HS-27A (cell line): ENCODE results near the gene CPLX1.

Source experiments
- DNase-seq: peaks from one replicate; pipeline ENCODE4 v3.0.0-alpha.2; 2012; ENCODE audit warnings: low read depth, missing footprints

The CPLX1 gene

GRCh38 chr4:825971-826330 is at the start of gene CPLX1:
Gene CPLX1, minus strand, starts transcription at chr4:826129. Its CDS starts 1,607 bp downstream, at chr4:824522.
- no peak for DNase-seq

- DNase-seq, result no peak
These were observed 49.3 kb upstream of the CPLX1 start for GRCh38 chr4:874971-875817.

- DNase-seq, result no peak
These were observed 48.1 kb upstream of the CPLX1 start for GRCh38 chr4:874056-874455.

GRCh38 chr4:872241-872981 is 46.5 kb upstream of the CPLX1 start:
- DNase-seq, result no peak

- DNase-seq, result no peak
These were observed 45.6 kb upstream of the CPLX1 start for GRCh38 chr4:871484-871883.

GRCh38 chr4:870951-871350 is 45.0 kb upstream of the CPLX1 start:
- DNase-seq, result no peak

- no peak for DNase-seq
These were observed 43.8 kb upstream of the CPLX1 start for GRCh38 chr4:869776-870175.

- no peak for DNase-seq
These were observed 42.5 kb upstream of the CPLX1 start for GRCh38 chr4:868421-868820.

- DNase-seq, result no peak
These were observed 41.8 kb upstream of the CPLX1 start for GRCh38 chr4:867526-868250.

- DNase-seq, result no peak
These were observed 40.9 kb upstream of the CPLX1 start for GRCh38 chr4:866761-867390.

- DNase-seq, result no peak
These were observed 40.3 kb upstream of the CPLX1 start for GRCh38 chr4:866068-866760.

- no peak for DNase-seq
These were observed 39.6 kb upstream of the CPLX1 start for GRCh38 chr4:865572-865971.

- no peak for DNase-seq
These were observed 39.2 kb upstream of the CPLX1 start for GRCh38 chr4:865121-865465.

GRCh38 chr4:864456-865120 is 38.7 kb upstream of the CPLX1 start:
- DNase-seq, result no peak

- DNase-seq, result no peak
These were observed 34.6 kb upstream of the CPLX1 start for GRCh38 chr4:860561-860960.

- DNase-seq, result no peak
These were observed 33.6 kb upstream of the CPLX1 start for GRCh38 chr4:859496-859895.

- no peak for DNase-seq
These were observed 33.0 kb upstream of the CPLX1 start for GRCh38 chr4:858831-859451.

GRCh38 chr4:858041-858481 is 32.1 kb upstream of the CPLX1 start:
- DNase-seq, result no peak

GRCh38 chr4:857461-857860 is 31.5 kb upstream of the CPLX1 start:
- DNase-seq, result no peak

GRCh38 chr4:856225-856901 is 30.4 kb upstream of the CPLX1 start:
- no peak for DNase-seq
